NT2/D1 (cell line): ENCODE measurements around the gene AGBL4.

Experiments used
- DNase-seq: peaks from one replicate; pipeline ENCODE4 v3.0.0-alpha.2; 2011; ENCODE audit warnings: low read depth, low spot score
- H3K27me3 ChIP-seq: 2 replicates; pipeline ENCODE4 v1.6.0; 2011; ENCODE audit warnings: mild to moderate bottlenecking; ENCODE audit not compliant: insufficient read length, insufficient read depth
- H3K36me3 ChIP-seq: 2 replicates; pipeline ENCODE4 v1.6.1; 2011; ENCODE audit warnings: mild to moderate bottlenecking, low read length, mixed read lengths; ENCODE audit not compliant: insufficient read depth, insufficient read length
- H3K4me1 ChIP-seq: 2 replicates; pipeline ENCODE4 v1.5.1; 2011; ENCODE audit not compliant: insufficient read depth, insufficient read length
- H3K4me3 ChIP-seq: 2 replicates; pipeline ENCODE4 v1.5.1; 2011; ENCODE audit warnings: low read depth; ENCODE audit not compliant: insufficient read length
- H3K9ac ChIP-seq: 2 replicates; pipeline ENCODE4 v1.6.0; 2011; ENCODE audit warnings: low read depth; ENCODE audit not compliant: insufficient read length
- H3K9me3 ChIP-seq: 2 replicates; pipeline ENCODE4 v1.5.1; 2011; ENCODE audit warnings: mild to moderate bottlenecking, low read length; ENCODE audit not compliant: insufficient read depth
- SUZ12 ChIP-seq: IDR thresholded peaks from 2 replicates; pipeline ENCODE4 v1.6.1; 2011; ENCODE audit not compliant: insufficient read length, insufficient read depth; ENCODE audit errors: extremely low read depth
- YY1 ChIP-seq: IDR thresholded peaks from 2 replicates; pipeline ENCODE4 v1.6.1; 2011; ENCODE audit not compliant: insufficient read length, insufficient read depth
- ZNF274 ChIP-seq: IDR thresholded peaks from 2 replicates; pipeline ENCODE4 v1.6.1; 2011; ENCODE audit warnings: mild to moderate bottlenecking, low read depth, low read length

AGBL4 gene

DNA sequence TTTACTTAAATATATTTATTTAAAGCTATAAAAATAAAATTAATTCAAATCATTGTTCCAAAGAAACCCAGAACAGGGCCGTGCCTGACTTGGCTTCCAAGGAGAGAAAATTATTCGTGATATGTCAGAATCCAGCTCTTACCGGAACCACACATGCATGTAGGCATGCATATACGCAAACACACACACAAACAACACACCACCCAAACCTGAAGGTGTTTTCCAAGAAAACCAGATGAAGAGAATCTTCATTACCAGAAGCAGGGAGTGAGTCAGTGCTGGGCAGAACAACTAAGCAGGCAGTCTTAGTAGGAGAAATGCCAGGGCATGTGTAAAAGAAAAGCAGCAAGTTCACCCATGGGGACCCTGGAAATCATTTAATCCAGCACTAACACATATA is 815.0 kb downstream of the AGBL4 start:
- no peak for DNase-seq
- Histone ChIP-seq H3K4me3 (no peak overlapping the region), H3K27me3 (no peaks in the 10 kb centered on the region), H3K9ac (no peak overlapping the region), H3K36me3 (no peaks in the 10 kb centered on the region), H3K9me3 (no peaks in the 10 kb centered on the region), H3K4me1 (no peaks in the 10 kb centered on the region)
- TF ChIP-seq SUZ12 (no peak), YY1 (no peak), ZNF274 (no peak)

DNA sequence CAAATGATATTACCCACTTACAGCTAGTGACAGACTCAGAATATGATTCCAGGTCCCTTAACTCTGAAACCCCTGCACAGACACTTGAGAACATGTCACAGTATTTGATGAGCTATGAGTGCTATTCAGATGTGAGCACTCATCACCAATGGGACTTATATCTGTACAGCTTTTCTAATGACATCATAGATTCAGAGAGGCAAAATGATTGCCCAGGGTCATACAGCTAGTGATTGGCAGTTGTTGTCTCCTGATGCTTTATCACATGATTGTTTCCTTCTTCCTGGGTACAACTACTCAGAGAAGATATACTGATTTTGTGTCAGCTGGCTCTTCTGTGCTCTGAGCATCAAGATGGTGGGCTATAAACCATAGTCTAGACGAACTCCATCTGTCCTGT is 819.0 kb downstream of the AGBL4 start:
- TF ChIP-seq SUZ12 (no peak), YY1 (no peak), ZNF274 (no peak)
- Histone ChIP-seq H3K27me3 (no peaks in the 10 kb centered on the region), H3K4me1 (no peaks in the 10 kb centered on the region), H3K9ac (no peak overlapping the region), H3K36me3 (no peaks in the 10 kb centered on the region), H3K4me3 (no peak overlapping the region), H3K9me3 (no peaks in the 10 kb centered on the region)
- DNase-seq = no peak

DNA sequence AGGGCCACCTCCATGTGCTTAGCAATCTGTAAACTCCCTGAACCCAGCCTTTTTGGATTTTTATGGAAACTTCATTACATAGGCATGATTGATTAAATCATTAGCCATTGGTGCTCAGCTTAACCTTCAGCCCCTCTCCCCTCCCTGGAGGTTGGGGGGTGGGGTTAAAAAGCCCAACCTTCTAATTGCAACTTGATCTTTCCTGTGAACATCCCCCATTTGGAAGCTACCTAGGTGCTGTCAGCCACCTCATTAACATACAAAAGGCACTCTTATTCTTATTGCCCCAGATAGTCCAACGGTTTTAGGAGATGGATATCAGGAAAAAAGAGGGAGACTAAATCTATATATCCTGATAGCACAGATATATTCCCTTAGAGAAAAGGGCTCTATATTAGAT is 823.0 kb downstream of the AGBL4 start:
- Histone ChIP-seq H3K27me3 (no peaks in the 10 kb centered on the region), H3K4me1 (no peaks in the 10 kb centered on the region), H3K36me3 (no peaks in the 10 kb centered on the region), H3K9me3 (peaks cover 16% of the 10 kb centered on the region; the same call in 1 of the 2 replicates), H3K4me3 (no peak overlapping the region), H3K9ac (no peak overlapping the region)
- no peak for TF ChIP-seq ZNF274
- no peak for TF ChIP-seq YY1
- TF ChIP-seq SUZ12 = no peak
- peak; percentile 13 for DNase-seq

DNA sequence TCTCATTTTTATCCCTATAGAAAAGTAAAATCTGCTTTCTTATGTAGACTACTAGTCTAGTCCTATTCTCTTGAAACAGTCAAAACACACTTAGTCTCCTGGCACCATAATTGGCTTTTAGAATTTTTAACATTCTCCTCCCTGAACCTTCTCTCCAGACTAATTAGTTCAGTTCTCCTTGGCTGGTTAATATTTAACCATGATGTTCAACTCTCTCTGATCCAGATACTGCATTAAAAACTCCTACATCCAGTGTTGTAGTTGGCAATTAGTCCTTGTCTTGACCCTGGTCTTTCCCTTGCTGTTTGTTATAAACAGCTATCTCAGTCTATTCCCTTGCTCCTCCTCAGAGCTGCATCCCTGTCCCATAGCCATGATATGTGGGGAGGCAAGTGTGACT is 824.2 kb downstream of the AGBL4 start:
- Histone ChIP-seq H3K9ac (no peak overlapping the region), H3K4me1 (no peaks in the 10 kb centered on the region), H3K4me3 (no peak overlapping the region), H3K27me3 (no peaks in the 10 kb centered on the region), H3K36me3 (no peaks in the 10 kb centered on the region), H3K9me3 (peaks cover 23% of the 10 kb centered on the region; the same call in 1 of the 2 replicates)
- no peak for DNase-seq
- TF ChIP-seq SUZ12 (no peak), YY1 (no peak), ZNF274 (no peak)

DNA sequence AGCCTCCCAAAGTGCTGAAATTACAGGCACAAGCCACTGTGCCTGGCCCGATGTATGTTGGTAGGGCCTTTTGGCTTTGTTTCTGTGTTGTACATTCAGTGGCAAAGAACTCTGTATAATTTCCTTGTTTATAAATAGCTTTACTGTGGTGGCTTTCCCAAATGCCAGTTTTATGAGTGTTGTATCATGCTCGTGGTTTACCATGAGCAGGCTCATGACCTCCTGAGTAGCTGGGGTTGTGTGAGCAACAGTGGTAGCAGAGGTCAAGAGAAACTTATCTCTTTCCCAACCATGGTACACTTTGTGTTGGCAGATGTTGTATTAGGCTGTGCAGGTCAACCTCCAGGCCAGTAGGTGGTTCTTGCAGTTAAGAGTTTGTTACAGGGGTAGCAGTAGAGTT is 826.7 kb downstream of the AGBL4 start:
- Histone ChIP-seq H3K4me3 (no peak overlapping the region), H3K36me3 (no peaks in the 10 kb centered on the region), H3K9me3 (peaks cover 23% of the 10 kb centered on the region; the same call in 1 of the 2 replicates), H3K27me3 (no peaks in the 10 kb centered on the region), H3K9ac (no peak overlapping the region), H3K4me1 (no peaks in the 10 kb centered on the region)
- TF ChIP-seq YY1 = no peak
- TF ChIP-seq SUZ12 = no peak
- no peak for TF ChIP-seq ZNF274
- DNase-seq = no peak

DNA sequence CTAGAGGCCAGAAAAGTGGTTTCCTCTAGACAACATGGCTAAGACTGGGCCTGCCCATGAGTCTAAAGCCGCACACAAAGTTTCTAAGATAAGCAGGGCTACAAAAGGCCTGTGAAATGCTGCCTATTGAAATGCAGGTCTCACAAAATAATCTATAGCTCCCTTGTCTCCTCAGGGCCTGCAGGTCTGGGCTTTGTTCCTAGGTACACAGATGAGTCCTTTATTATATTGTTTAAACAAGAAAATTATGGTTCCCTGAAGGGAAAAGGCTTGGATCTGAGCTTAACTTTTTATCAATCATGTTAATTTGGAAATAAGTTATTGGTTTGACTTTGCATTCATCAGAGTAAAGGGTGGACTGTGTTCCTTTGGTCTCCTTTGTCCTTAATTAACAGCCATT is 833.6 kb downstream of the AGBL4 start:
- DNase-seq = no peak
- H3K4me1 ChIP-seq = no peaks in the 10 kb centered on the region
- no peak overlapping the region for H3K4me3 ChIP-seq
- H3K36me3 ChIP-seq = no peaks in the 10 kb centered on the region
- H3K9ac ChIP-seq = no peak overlapping the region
- peaks cover 10% of the 10 kb centered on the region for H3K9me3 ChIP-seq
- TF ChIP-seq SUZ12 (no peak), YY1 (no peak), ZNF274 (no peak)
- H3K27me3 ChIP-seq = no peaks in the 10 kb centered on the region

DNA sequence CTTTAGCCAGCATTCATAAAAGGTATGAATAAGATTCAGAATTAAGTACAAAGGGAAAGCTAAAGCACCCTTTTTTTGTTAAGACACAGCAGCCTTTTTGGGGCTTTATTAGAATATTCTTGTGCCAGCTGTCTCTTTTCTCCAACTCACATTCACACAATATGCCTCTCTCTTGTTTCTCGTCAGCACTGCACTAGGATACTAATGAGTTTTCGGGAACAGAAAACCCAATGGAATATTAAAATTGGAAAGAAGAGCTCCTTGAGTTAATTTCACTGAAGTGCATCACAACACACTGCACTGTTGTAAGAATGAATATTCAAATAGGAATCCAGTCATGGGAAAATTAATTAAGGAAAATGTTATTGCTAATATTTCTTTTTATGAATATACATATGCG is 836.7 kb downstream of the AGBL4 start:
- Histone ChIP-seq H3K27me3 (no peaks in the 10 kb centered on the region), H3K4me1 (no peaks in the 10 kb centered on the region), H3K9me3 (peaks cover 9% of the 10 kb centered on the region), H3K4me3 (no peak overlapping the region), H3K36me3 (no peaks in the 10 kb centered on the region), H3K9ac (no peak overlapping the region)
- TF ChIP-seq SUZ12 (no peak), YY1 (no peak), ZNF274 (no peak)
- DNase-seq = no peak

DNA sequence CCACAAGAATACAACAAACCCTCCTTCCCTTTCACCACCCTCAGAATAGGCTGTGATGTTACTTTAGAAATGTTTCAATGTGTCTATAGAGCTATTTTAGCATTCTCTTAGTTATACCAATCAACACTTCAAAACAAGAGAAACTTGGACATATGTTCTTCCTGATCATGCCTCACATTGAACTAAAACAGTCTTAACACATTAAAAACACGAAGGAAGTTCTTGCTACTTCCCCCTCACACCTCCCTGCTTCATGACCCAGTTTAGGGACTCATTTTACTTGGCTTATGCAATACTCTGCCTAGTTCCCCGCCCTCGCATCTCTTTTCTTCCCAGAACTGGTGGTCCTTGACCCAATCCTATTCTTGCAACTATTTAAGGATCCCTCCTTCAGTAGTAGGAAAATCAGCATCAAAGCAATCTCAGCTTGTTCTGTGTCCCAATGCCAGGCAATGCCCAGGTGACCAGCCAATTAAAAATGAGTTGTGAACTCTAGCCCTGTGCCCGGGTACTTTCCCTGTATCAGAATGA is 838.2 kb downstream of the AGBL4 start:
- Histone ChIP-seq H3K9ac (no peak overlapping the region), H3K4me1 (no peaks in the 10 kb centered on the region), H3K27me3 (no peaks in the 10 kb centered on the region), H3K4me3 (no peak overlapping the region), H3K9me3 (peaks cover 9% of the 10 kb centered on the region), H3K36me3 (no peaks in the 10 kb centered on the region)
- no peak for DNase-seq
- TF ChIP-seq SUZ12 (no peak), ZNF274 (no peak), YY1 (no peak)
